GM23248 (cell line): ENCODE measurements around the gene EGFR. TPM values are rescaled to one million over a fixed set of nuclear protein-coding genes. Genes with fewer than 3 reads are reported as not detected.

Experiments used
- DNase-seq: peaks from one replicate; pipeline ENCODE4 v3.0.0-alpha.2; 2015
- H2AFZ ChIP-seq: fragments of 200-600 bp; sonication (generic); 2 replicates; pipeline ENCODE4 v1.6.1; 2016; ENCODE audit warnings: antibody characterized with exemption
- H3F3A ChIP-seq: fragments of 200-600 bp; sonication (generic); 2 replicates; pipeline ENCODE4 v1.6.1; 2016; ENCODE audit warnings: mild to moderate bottlenecking, antibody characterized with exemption, mixed run types; ENCODE audit not compliant: insufficient read depth
- H3K27ac ChIP-seq: fragments of 200-600 bp; sonication (generic); 2 replicates; pipeline ENCODE4 v1.5.1; 2016; ENCODE audit warnings: mild to moderate bottlenecking
- H3K27me3 ChIP-seq: fragments of 200-600 bp; sonication (generic); replicated peaks from 2 replicates; pipeline ENCODE4 v1.6.1; 2016; ENCODE audit warnings: mild to moderate bottlenecking; ENCODE audit not compliant: insufficient read depth
- H3K36me3 ChIP-seq: fragments of 200-600 bp; sonication (generic); 2 replicates; pipeline ENCODE4 v1.6.1; 2016; ENCODE audit warnings: low read depth, mild to moderate bottlenecking
- H3K4me1 ChIP-seq: fragments of 200-600 bp; sonication (generic); 2 replicates; pipeline ENCODE4 v1.6.1; 2016; ENCODE audit warnings: mild to moderate bottlenecking; ENCODE audit not compliant: insufficient read depth
- H3K4me2 ChIP-seq: fragments of 200-600 bp; sonication (generic); one replicate; pipeline ENCODE4 v1.6.1; 2016; ENCODE audit warnings: mild to moderate bottlenecking; ENCODE audit not compliant: unreplicated experiment
- H3K4me3 ChIP-seq: fragments of 200-600 bp; sonication (generic); 2 replicates; pipeline ENCODE4 v1.5.1; 2016; ENCODE audit warnings: mild to moderate bottlenecking
- H3K79me2 ChIP-seq: fragments of 200-600 bp; sonication (generic); 2 replicates; pipeline ENCODE4 v1.6.1; 2016; ENCODE audit warnings: mild to moderate bottlenecking; ENCODE audit not compliant: insufficient read depth
- H3K9ac ChIP-seq: fragments of 200-600 bp; sonication (generic); 2 replicates; pipeline ENCODE4 v1.6.1; 2016; ENCODE audit warnings: mild to moderate bottlenecking
- H3K9me2 ChIP-seq: fragments of 200-600 bp; sonication (generic); 2 replicates; pipeline ENCODE4 v1.6.1; 2016; ENCODE audit warnings: mixed run types, mild to moderate bottlenecking, moderate library complexity; ENCODE audit not compliant: insufficient read depth
- H3K9me3 ChIP-seq: fragments of 200-600 bp; sonication (generic); one replicate; pipeline ENCODE4 v1.6.1; 2017; ENCODE audit warnings: low read depth
- H4K20me1 ChIP-seq: fragments of 200-600 bp; sonication (generic); 2 replicates; pipeline ENCODE4 v1.6.0; 2016; ENCODE audit not compliant: insufficient read depth
- EZH2 ChIP-seq: fragments of 200-600 bp; sonication (generic); IDR thresholded peaks from 2 replicates; pipeline ENCODE4 v1.6.1; 2018; ENCODE audit warnings: antibody characterized with exemption, mild to moderate bottlenecking; ENCODE audit not compliant: insufficient read depth, poor library complexity, severe bottlenecking
- EZH2phosphoT487 ChIP-seq: fragments of 200-600 bp; sonication (generic); IDR thresholded peaks from 2 replicates; pipeline ENCODE4 v1.6.1; 2018; ENCODE audit warnings: antibody characterized with exemption, moderate library complexity, mild to moderate bottlenecking, low read depth; ENCODE audit not compliant: insufficient read depth
- WGBS, 2 experiments: methylation state at CpG; one replicate each; pipeline ENCODE4 v1.1.6; 2015 to 2017; ENCODE audit warnings: low lambda C conversion rate in 2 of 2, low coverage in 1 of 2; ENCODE audit errors: missing lambda C conversion rate in 2 of 2; 5-methylcytosine and 5-hydroxymethylcytosine counted together
- in situ Hi-C: fragments of 300-500 bp; cut with MboI; formaldehyde crosslinking; loops from 2 replicates; pipeline ENCODE4 v1.15.0; 2020
- polyA plus RNA-seq: library from polyadenylated mRNA; unstranded; fragments of >200 nt; fragmentation: Nextera tagmentation; extraction: Ambion mirVana; gene quantifications from 2 replicates; pipeline ENCODE4 v1.2.1, GENCODE V29; 2016
- total RNA-seq: library from RNA; depleted of rRNA; stranded (reverse); fragments of >200 nt; shearing (Covaris generic); gene quantifications from 2 replicates; pipeline ENCODE4 v1.2.3, GENCODE V29; 2014

EGFR gene
- total and polyA plus RNA-seq, 2 experiments from 2014 or later = 48.7 to 53.5 TPM

- Histone ChIP-seq H3K4me3 (no peak overlapping the region), H3K27ac (no peak overlapping the region), H3K4me1 (no peaks in the 10 kb centered on the region), H3K9me3 (no peaks in the 10 kb centered on the region), H3K9me2 (no peaks in the 10 kb centered on the region), H4K20me1 (no peaks in the 10 kb centered on the region), H3K36me3 (peaks cover 62% of the 10 kb centered on the region), H3K4me2 (no peak overlapping the region), H3K9ac (no peak overlapping the region), H3K79me2 (no peaks in the 10 kb centered on the region), H3K27me3 (no peaks in the 10 kb centered on the region), H2AFZ (no peak overlapping the region), H3F3A (no peaks in the 10 kb centered on the region)
- no peak for DNase-seq
- no peak for TF ChIP-seq EZH2
- no peak for TF ChIP-seq EZH2phosphoT487
- in situ Hi-C loops = no loop called here
- 28 to 46% methylated on average over 1 of the region's 1 CpG for WGBS, 2 experiments
These were observed 156.0 kb downstream of the EGFR start for GRCh38 chr7:55174856-55175255.

- Histone ChIP-seq H3K79me2 (no peaks in the 10 kb centered on the region), H3F3A (no peaks in the 10 kb centered on the region), H3K27me3 (no peaks in the 10 kb centered on the region), H2AFZ (no peak overlapping the region), H3K36me3 (peaks cover 52% of the 10 kb centered on the region), H4K20me1 (no peaks in the 10 kb centered on the region), H3K4me2 (no peak overlapping the region), H3K9ac (no peak overlapping the region), H3K4me1 (no peaks in the 10 kb centered on the region), H3K9me2 (no peaks in the 10 kb centered on the region), H3K4me3 (no peak overlapping the region), H3K9me3 (no peaks in the 10 kb centered on the region), H3K27ac (no peak overlapping the region)
- DNase-seq = no peak
- TF ChIP-seq EZH2 = no peak
- TF ChIP-seq EZH2phosphoT487 = no peak
- WGBS, 2 experiments = 85 to 91% methylated on average over 7 of the region's 7 CpGs
- in situ Hi-C loops = no loop called here
These were observed 158.3 kb downstream of the EGFR start for GRCh38 chr7:55177068-55177530.

- no peak overlapping the region for H3K4me2 ChIP-seq
- DNase-seq = no peak
- H4K20me1 ChIP-seq = no peaks in the 10 kb centered on the region
- no peaks in the 10 kb centered on the region for H3K9me2 ChIP-seq
- no peak overlapping the region for H3K4me3 ChIP-seq
- no peaks in the 10 kb centered on the region for H3K9me3 ChIP-seq
- no peaks in the 10 kb centered on the region for H3K79me2 ChIP-seq
- no peak overlapping the region for H3K27ac ChIP-seq
- no peaks in the 10 kb centered on the region for H3F3A ChIP-seq
- H3K27me3 ChIP-seq = no peaks in the 10 kb centered on the region
- H3K4me1 ChIP-seq = no peaks in the 10 kb centered on the region
- peaks cover 51% of the 10 kb centered on the region for H3K36me3 ChIP-seq
- TF ChIP-seq EZH2phosphoT487 (no peak), EZH2 (no peak)
- 66 to 77% methylated on average over 13 to 18 of the region's 18 CpGs for WGBS, 2 experiments
- H3K9ac ChIP-seq = no peak overlapping the region
- in situ Hi-C loops = no loop called here
- H2AFZ ChIP-seq = no peak overlapping the region
These were observed 158.9 kb downstream of the EGFR start for GRCh38 chr7:55177589-55178261.

- H3F3A ChIP-seq = peaks cover 2% of the 10 kb centered on the region; the same call in 1 of the 2 replicates
- peaks cover 49% of the 10 kb centered on the region for H3K36me3 ChIP-seq
- in situ Hi-C loops = no loop called here
- WGBS, 2 experiments = 95 to 98% methylated on average over 8 of the region's 8 CpGs
- H3K27ac ChIP-seq = no peak overlapping the region
- no peak overlapping the region for H3K4me2 ChIP-seq
- no peaks in the 10 kb centered on the region for H3K79me2 ChIP-seq
- no peak overlapping the region for H3K9ac ChIP-seq
- no peaks in the 10 kb centered on the region for H3K27me3 ChIP-seq
- no peaks in the 10 kb centered on the region for H3K4me1 ChIP-seq
- DNase-seq = no peak
- no peaks in the 10 kb centered on the region for H3K9me3 ChIP-seq
- no peak overlapping the region for H2AFZ ChIP-seq
- no peak for TF ChIP-seq EZH2phosphoT487
- no peak for TF ChIP-seq EZH2
- no peaks in the 10 kb centered on the region for H4K20me1 ChIP-seq
- no peak overlapping the region for H3K4me3 ChIP-seq
- H3K9me2 ChIP-seq = no peaks in the 10 kb centered on the region
These were observed 159.6 kb downstream of the EGFR start for GRCh38 chr7:55178292-55178862.
